Measurements from ENCODE around the gene QRSL1.

DNA sequence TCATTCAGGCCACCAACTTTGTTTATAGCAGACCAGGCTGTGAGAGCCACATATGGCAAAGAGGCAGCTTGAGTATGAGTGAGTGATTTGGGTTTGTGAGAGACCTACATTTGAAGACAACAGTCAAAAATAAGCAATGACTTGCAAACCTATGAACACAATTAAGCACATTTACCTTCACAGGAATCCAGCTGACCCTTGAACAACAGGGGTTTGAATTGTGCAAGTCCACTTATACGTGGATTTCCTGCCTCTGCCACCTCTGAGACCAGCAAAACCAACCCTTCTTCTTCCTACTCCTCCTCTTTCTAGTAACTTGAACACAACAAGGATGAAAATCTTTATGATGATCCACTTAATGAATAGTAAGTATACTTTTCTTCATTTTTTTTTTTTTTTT, 10.2 kb upstream of the QRSL1 start:
- TF ChIP-seq POLR2A (IDR thresholded peaks at IDR 0.05; ENCODE audit: low read length) (no peak), GATA1 (IDR thresholded peaks at IDR 0.05; ENCODE audit: low read depth, low read length) (no peak)
